ENCODE measurements around the gene MUCL3. TPM values are rescaled to one million over a fixed set of nuclear protein-coding genes. Genes with fewer than 3 reads are reported as not detected.
"Not testable (repeated sequence)": the region's sequence is repeated elsewhere in the genome, so short reads cannot be mapped to it uniquely, and the experiment has no call there.

The MUCL3 gene
- total RNA-seq, 4 donors from 2014 or later: under 0.01 TPM; not detected in 3

- H3K27ac ChIP-seq: no peak overlapping the region
- intact Hi-C loops (cut with DNase I; ENCODE audit: low total_unique reads): no loop called here
- no peak for TF ChIP-seq POLR2A (IDR thresholded peaks at IDR 0.05)
- TF ChIP-seq CTCF (IDR thresholded peaks at IDR 0.05): no peak
- no peaks in the 10 kb centered on the region for H3K36me3 ChIP-seq
- no peak for DNase-seq
- no peaks in the 10 kb centered on the region for H3K4me1 ChIP-seq
- no peaks in the 10 kb centered on the region for H3K9me3 ChIP-seq
- H3K4me3 ChIP-seq: no peak overlapping the region
- H3K27me3 ChIP-seq: no peaks in the 10 kb centered on the region
These were observed 25.4 kb downstream of the MUCL3 start for GRCh38 chr6:30966154-30966553.

GRCh38 chr6:30969171-30969570 is 28.4 kb downstream of the MUCL3 start:
- H3K4me1 ChIP-seq; H3K4me3 ChIP-seq; H3K27ac ChIP-seq; intact Hi-C loops (cut with DNase I; ENCODE audit: low total_unique reads); DNase-seq; H3K9me3 ChIP-seq; H3K27me3 ChIP-seq; H3K36me3 ChIP-seq: not testable (repeated sequence)

- H3K4me3 ChIP-seq: no peak overlapping the region
- H3K27me3 ChIP-seq: no peaks in the 10 kb centered on the region
- no peak for DNase-seq
- TF ChIP-seq POLR2A (IDR thresholded peaks at IDR 0.05): no peak
- TF ChIP-seq CTCF (IDR thresholded peaks at IDR 0.05): no peak
- intact Hi-C loops (cut with DNase I; ENCODE audit: low total_unique reads): no loop called here
- H3K27ac ChIP-seq: no peak overlapping the region
- no peaks in the 10 kb centered on the region for H3K4me1 ChIP-seq
- H3K36me3 ChIP-seq: no peaks in the 10 kb centered on the region
- H3K9me3 ChIP-seq: no peaks in the 10 kb centered on the region
These were observed 30.2 kb downstream of the MUCL3 start for GRCh38 chr6:30970946-30971345.

- H3K36me3 ChIP-seq: no peaks in the 10 kb centered on the region
- no peak overlapping the region for H3K27ac ChIP-seq
- no peaks in the 10 kb centered on the region for H3K27me3 ChIP-seq
- no peaks in the 10 kb centered on the region for H3K9me3 ChIP-seq
- no peak for DNase-seq
- H3K4me3 ChIP-seq: no peak overlapping the region
- H3K4me1 ChIP-seq: no peaks in the 10 kb centered on the region
- TF ChIP-seq CTCF (IDR thresholded peaks at IDR 0.05): no peak
- TF ChIP-seq POLR2A (IDR thresholded peaks at IDR 0.05): no peak
- intact Hi-C loops (cut with DNase I; ENCODE audit: low total_unique reads): no loop called here
These were observed 32.0 kb downstream of the MUCL3 start for GRCh38 chr6:30972816-30973215.

- Histone ChIP-seq H3K27me3 (no peaks in the 10 kb centered on the region), H3K36me3 (no peaks in the 10 kb centered on the region), H3K27ac (no peak overlapping the region), H3K4me3 (no peak overlapping the region), H3K9me3 (no peaks in the 10 kb centered on the region), H3K4me1 (peaks cover 4 to 6% of the 10 kb centered on the region in 2 donors)
- DNase-seq: no peak
- no peak for TF ChIP-seq CTCF (IDR thresholded peaks at IDR 0.05)
- no peak for TF ChIP-seq POLR2A (IDR thresholded peaks at IDR 0.05)
- intact Hi-C loops (cut with DNase I; ENCODE audit: low total_unique reads): no loop called here
These were observed 33.9 kb downstream of the MUCL3 start for GRCh38 chr6:30974490-30975252.

All from uterus (tissue), 4 donors.